HepG2 (cell line): ENCODE measurements around the gene TNK1. TPM values are rescaled to one million over a fixed set of nuclear protein-coding genes. Genes with fewer than 3 reads are reported as not detected.

ENCODE experiments used
- CHCHD3 ChIP-seq: sonication (generic); formaldehyde crosslinking; IDR thresholded peaks from 2 replicates; pipeline ENCODE4 v1.8.0; 2022; ENCODE audit warnings: mild to moderate bottlenecking, missing genetic modification reagents, moderate library complexity
- CHD2 ChIP-seq: IDR thresholded peaks from 2 replicates; pipeline ENCODE4 v1.6.1; 2011; ENCODE audit warnings: low read depth, low read length, improper control_type of control experiment
- CREBL2 ChIP-seq: sonication (generic); formaldehyde crosslinking; IDR thresholded peaks from 2 replicates; pipeline ENCODE4 v1.8.1; 2023; ENCODE audit warnings: missing genetic modification reagents, mild to moderate bottlenecking, borderline replicate concordance
- HNF4G ChIP-seq, 2 experiments: sonication (generic) in 1 of 2; formaldehyde crosslinking in 1 of 2; IDR thresholded peaks; 2 replicates each; pipeline versions ENCODE4 v1.4.0 to v1.6.1; 2011 to 2020; ENCODE audit warnings: borderline replicate concordance in 2 of 2, low read depth in 2 of 2, mild to moderate bottlenecking in 2 of 2, low read length in 1 of 2, missing genetic modification reagents in 1 of 2, moderate library complexity in 1 of 2
- HNRNPH1 ChIP-seq: fragments of 200-400 bp; formaldehyde crosslinking; optimal IDR thresholded peaks from 2 replicates; pipeline ENCODE3; 2017; ENCODE audit warnings: mild to moderate bottlenecking, low read depth, low read length
- MED8 ChIP-seq: sonication (generic); formaldehyde crosslinking; IDR thresholded peaks from 2 replicates; pipeline ENCODE4 v1.8.1; 2023; ENCODE audit warnings: mild to moderate bottlenecking, missing genetic modification reagents; ENCODE audit not compliant: insufficient replicate concordance
- NFKBIZ ChIP-seq: IDR thresholded peaks from 2 replicates; pipeline ENCODE4 v1.6.1; 2018; ENCODE audit warnings: missing genetic modification reagents, missing compliant biosample characterization
- NR3C1 ChIP-seq: sonication (generic); formaldehyde crosslinking; IDR thresholded peaks from 2 replicates; pipeline ENCODE4 v1.4.0; 2020; ENCODE audit warnings: missing genetic modification reagents
- PAX8 ChIP-seq: sonication (generic); formaldehyde crosslinking; IDR thresholded peaks from 2 replicates; pipeline ENCODE4 v1.8.0; 2022; ENCODE audit warnings: mild to moderate bottlenecking, missing genetic modification reagents, borderline replicate concordance
- U2AF2 ChIP-seq: fragments of 200-400 bp; formaldehyde crosslinking; IDR thresholded peaks from 2 replicates; pipeline ENCODE4 v1.6.1; 2017; ENCODE audit warnings: low read depth, mild to moderate bottlenecking, low read length
- ZBTB25 ChIP-seq: IDR thresholded peaks from 2 replicates; pipeline ENCODE4 v1.6.1; 2018; ENCODE audit warnings: missing genetic modification reagents
- ZMAT3 ChIP-seq: sonication (generic); formaldehyde crosslinking; conservative IDR thresholded peaks from 2 replicates; pipeline ENCODE4 v1.7.0; 2021; ENCODE audit warnings: missing genetic modification reagents
- ZNF562 ChIP-seq: sonication (generic); formaldehyde crosslinking; IDR thresholded peaks from 2 replicates; pipeline ENCODE4 v1.8.0; 2022; ENCODE audit warnings: missing genetic modification reagents, borderline replicate concordance
- ZNF598 ChIP-seq: sonication (generic); formaldehyde crosslinking; IDR thresholded peaks from 2 replicates; pipeline ENCODE4 v1.5.1; 2020; ENCODE audit warnings: mild to moderate bottlenecking, missing genetic modification reagents, borderline replicate concordance
- ZNF800 ChIP-seq: sonication (generic); formaldehyde crosslinking; IDR thresholded peaks from 2 replicates; pipeline ENCODE4 v1.4.0; 2020; ENCODE audit warnings: missing genetic modification reagents
- polyA plus RNA-seq, 8 experiments: library from polyadenylated mRNA; depleted of rRNA in 3 of 8; stranded (reverse) in 7 of 8; unstranded in 1 of 8; fragments of >200 nt; fragmentation: Illumina TruSeq in 4 of 8; extraction: Trizol in 4 of 8; gene quantifications; 2 replicates each; pipeline versions ENCODE4 v1.2.1 to v1.2.3, GENCODE V29; 2011 to 2016; ENCODE audit warnings: low read depth in 4 of 8, missing spikeins in 1 of 8, mixed read lengths in 1 of 8; ENCODE audit not compliant: insufficient read depth in 1 of 8
- total RNA-seq, 5 experiments: library from RNA; depleted of rRNA; stranded (reverse); fragments of >200 nt; fragmentation: Illumina TruSeq; extraction: Trizol; gene quantifications; 2 replicates each; pipeline ENCODE4 v1.2.3, GENCODE V29; 2016; ENCODE audit warnings: low read depth in 1 of 5
- TF ChIP-seq, protein P1 (sequence below): sonication (generic); formaldehyde crosslinking; IDR thresholded peaks from 2 replicates; pipeline ENCODE4 v1.4.0; 2020; ENCODE audit warnings: missing genetic modification reagents, borderline replicate concordance
- TF ChIP-seq, protein P2 (sequence below): sonication (generic); formaldehyde crosslinking; IDR thresholded peaks from 2 replicates; pipeline ENCODE4 v1.8.0; 2022; ENCODE audit warnings: missing genetic modification reagents, mild to moderate bottlenecking, borderline replicate concordance
- TF ChIP-seq, protein P3 (sequence below): sonication (generic); formaldehyde crosslinking; IDR thresholded peaks from 2 replicates; pipeline ENCODE4 v1.4.0; 2020; ENCODE audit warnings: missing genetic modification reagents, borderline replicate concordance
- TF ChIP-seq, protein P4 (sequence below): sonication (generic); formaldehyde crosslinking; IDR thresholded peaks from 2 replicates; pipeline ENCODE4 v1.8.1; 2023; ENCODE audit warnings: mild to moderate bottlenecking, missing genetic modification reagents, borderline replicate concordance

The TNK1 gene
- total and polyA plus RNA-seq, 2 of the 13 experiments (the other 11 are each of a cell fraction or from before 2014, with no cell fraction given), result 2.0 to 3.5 TPM

DNA sequence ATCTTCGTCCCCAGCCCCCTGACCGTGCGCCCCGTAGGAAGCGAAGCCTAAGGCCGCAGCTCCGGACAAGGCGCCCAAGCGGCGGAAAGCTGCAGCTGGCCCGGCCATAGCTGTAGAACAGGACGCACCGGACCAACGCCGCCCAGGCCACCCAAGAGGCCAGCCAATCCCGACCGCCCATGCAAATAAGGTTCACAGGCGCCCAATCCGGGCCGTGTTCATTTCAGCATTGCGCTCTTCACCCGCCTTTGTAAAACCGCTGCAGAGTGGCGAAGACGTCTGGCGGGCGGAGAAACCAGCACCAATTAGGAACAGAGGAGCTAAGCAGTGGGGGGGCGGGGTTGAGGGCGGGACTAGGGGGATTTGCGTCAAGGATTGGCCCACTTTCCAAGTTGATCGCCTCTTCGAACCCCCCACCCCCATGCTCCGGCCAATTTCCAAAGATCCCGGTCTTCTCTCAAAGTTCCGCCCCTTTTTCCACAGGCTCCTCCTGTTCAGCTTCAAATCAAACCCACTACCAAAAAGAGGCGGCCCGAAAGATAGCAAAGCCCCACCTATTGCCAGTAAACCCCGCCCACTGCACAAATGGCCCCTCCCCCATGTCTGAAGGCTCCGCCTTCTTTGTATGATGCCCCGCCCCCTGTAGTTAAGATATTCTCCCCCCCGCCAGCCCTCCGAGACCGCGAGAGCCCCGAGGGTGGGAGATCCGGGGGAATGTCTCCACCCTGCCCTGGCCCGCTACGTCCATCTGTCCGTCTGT lies 23.3 kb downstream of the TNK1 start, which contains the start of gene TMEM256 (continued):
- TF ChIP-seq, protein P1, sequence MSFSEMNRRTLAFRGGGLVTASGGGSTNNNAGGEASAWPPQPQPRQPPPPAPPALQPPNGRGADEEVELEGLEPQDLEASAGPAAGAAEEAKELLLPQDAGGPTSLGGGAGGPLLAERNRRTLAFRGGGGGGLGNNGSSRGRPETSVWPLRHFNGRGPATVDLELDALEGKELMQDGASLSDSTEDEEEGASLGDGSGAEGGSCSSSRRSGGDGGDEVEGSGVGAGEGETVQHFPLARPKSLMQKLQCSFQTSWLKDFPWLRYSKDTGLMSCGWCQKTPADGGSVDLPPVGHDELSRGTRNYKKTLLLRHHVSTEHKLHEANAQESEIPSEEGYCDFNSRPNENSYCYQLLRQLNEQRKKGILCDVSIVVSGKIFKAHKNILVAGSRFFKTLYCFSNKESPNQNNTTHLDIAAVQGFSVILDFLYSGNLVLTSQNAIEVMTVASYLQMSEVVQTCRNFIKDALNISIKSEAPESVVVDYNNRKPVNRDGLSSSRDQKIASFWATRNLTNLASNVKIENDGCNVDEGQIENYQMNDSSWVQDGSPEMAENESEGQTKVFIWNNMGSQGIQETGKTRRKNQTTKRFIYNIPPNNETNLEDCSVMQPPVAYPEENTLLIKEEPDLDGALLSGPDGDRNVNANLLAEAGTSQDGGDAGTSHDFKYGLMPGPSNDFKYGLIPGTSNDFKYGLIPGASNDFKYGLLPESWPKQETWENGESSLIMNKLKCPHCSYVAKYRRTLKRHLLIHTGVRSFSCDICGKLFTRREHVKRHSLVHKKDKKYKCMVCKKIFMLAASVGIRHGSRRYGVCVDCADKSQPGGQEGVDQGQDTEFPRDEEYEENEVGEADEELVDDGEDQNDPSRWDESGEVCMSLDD (CRISPR knock-in tag), result no peak
- TF ChIP-seq NFKBIZ (CRISPR knock-in tag) (no peak), CHD2 (peak; percentile 85), HNF4G (IDR thresholded peaks at IDR 0.05; ENCODE audit: borderline replicate concordance, low read depth, low read length) (no peak), HNF4G (CRISPR knock-in tag; IDR thresholded peaks at IDR 0.05; ENCODE audit: borderline replicate concordance, low read depth) (no peak), ZMAT3 (CRISPR knock-in tag) (no peak; the same call in 1 of the 2 replicates), NR3C1 (CRISPR knock-in tag) (no peak), ZNF562 (CRISPR knock-in tag) (no peak), MED8 (CRISPR knock-in tag) (no peak), HNRNPH1 (no peak), CHCHD3 (CRISPR knock-in tag) (no peak), ZNF598 (CRISPR knock-in tag) (peak; percentile 58; the same call in 1 of the 2 replicates), CREBL2 (no peak), U2AF2 (no peak), PAX8 (CRISPR knock-in tag) (no peak), ZBTB25 (CRISPR knock-in tag) (0 out of 2 replicates have a peak, but pooled peaks have one; percentile 19), ZNF800 (CRISPR knock-in tag) (no peak)
- TF ChIP-seq, protein P2, sequence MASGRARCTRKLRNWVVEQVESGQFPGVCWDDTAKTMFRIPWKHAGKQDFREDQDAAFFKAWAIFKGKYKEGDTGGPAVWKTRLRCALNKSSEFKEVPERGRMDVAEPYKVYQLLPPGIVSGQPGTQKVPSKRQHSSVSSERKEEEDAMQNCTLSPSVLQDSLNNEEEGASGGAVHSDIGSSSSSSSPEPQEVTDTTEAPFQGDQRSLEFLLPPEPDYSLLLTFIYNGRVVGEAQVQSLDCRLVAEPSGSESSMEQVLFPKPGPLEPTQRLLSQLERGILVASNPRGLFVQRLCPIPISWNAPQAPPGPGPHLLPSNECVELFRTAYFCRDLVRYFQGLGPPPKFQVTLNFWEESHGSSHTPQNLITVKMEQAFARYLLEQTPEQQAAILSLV (CRISPR knock-in tag), result no peak; the same call in 1 of the 2 replicates
- TF ChIP-seq, protein P3, sequence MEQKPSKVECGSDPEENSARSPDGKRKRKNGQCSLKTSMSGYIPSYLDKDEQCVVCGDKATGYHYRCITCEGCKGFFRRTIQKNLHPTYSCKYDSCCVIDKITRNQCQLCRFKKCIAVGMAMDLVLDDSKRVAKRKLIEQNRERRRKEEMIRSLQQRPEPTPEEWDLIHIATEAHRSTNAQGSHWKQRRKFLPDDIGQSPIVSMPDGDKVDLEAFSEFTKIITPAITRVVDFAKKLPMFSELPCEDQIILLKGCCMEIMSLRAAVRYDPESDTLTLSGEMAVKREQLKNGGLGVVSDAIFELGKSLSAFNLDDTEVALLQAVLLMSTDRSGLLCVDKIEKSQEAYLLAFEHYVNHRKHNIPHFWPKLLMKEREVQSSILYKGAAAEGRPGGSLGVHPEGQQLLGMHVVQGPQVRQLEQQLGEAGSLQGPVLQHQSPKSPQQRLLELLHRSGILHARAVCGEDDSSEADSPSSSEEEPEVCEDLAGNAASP (CRISPR knock-in tag), result no peak
- TF ChIP-seq, protein P4, sequence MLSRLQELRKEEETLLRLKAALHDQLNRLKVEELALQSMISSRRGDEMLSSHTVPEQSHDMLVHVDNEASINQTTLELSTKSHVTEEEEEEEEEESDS (CRISPR knock-in tag), result peak; percentile 73; the same call in 1 of the 2 replicates
